Activated naive CD4-positive, alpha-beta T cell treated with anti-CD3 and anti-CD28 coated beads, Interleukin-2, amount 50 U/mL, for 24 hours (primary cell): ENCODE results near the gene DVL1.
A peak's percentile ranks its signal among the peaks of the same experiment; 100 is the strongest.
"Not testable (repeated sequence)": the region's sequence is repeated elsewhere in the genome, so short reads cannot be mapped to it uniquely, and the experiment has no call there.

Experiments
- H3K27ac Mint-ChIP-seq: one replicate; pipeline ENCODE4 v1.8.0; 2021; ENCODE audit warnings: mild to moderate bottlenecking, mixed read lengths
- H3K27me3 Mint-ChIP-seq: one replicate; pipeline ENCODE4 v1.8.0; 2021; ENCODE audit warnings: mixed read lengths
- H3K36me3 Mint-ChIP-seq: one replicate; pipeline ENCODE4 v1.8.0; 2021; ENCODE audit warnings: mixed read lengths
- H3K4me1 Mint-ChIP-seq: one replicate; pipeline ENCODE4 v1.8.0; 2021; ENCODE audit warnings: mixed read lengths
- H3K4me3 Mint-ChIP-seq: one replicate; pipeline ENCODE4 v1.8.0; 2021; ENCODE audit warnings: mild to moderate bottlenecking, mixed read lengths
- H3K9me3 Mint-ChIP-seq: one replicate; pipeline ENCODE4 v1.8.0; 2021; ENCODE audit warnings: mixed read lengths

The DVL1 gene

DNA sequence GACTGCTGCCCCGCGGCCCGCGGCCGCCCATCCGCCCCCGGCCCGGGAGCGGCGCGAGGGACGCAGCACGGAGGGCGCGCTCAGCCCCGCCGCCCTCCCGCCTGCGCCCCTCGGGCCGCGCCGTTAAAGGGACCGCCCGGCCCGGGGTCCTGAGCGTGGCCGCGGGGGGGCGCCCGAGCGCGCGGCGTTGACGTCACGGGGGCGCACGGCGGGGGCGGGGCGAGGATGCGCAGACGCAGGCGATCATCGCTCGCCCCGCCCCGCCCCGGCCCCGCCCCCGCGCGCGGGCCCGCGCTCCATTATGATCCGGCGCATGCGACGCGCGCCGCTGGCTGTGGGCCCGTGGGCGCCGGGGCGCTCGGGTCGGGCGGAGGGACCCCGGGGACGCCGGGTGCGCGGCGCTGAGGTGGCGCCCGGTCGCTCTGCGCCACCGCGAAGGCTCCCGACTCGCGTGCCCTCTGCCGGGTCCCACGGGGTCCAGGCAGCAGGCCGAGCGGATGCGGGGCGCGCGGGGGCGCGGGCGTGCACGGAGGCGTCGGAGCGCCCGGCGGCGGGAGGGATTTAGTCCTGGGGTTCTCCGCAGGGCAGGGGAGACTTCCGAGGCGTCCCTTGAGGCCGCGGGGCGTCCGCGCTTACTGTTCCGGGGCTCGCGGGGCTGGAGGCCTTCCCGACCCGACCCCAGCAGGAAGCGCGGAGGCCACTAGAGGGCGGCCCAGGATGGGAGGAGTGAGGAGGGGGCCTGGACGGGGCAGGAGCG lies at the start of gene DVL1:
DVL1 (minus strand) TSS at position 163 of the 757 bp plus-strand sequence. CDS start 353 bp downstream, outside the sequence.
- Mint-ChIP-seq H3K4me1 (peaks cover 29% of the 10 kb centered on the region), H3K36me3 (no peaks in the 10 kb centered on the region), H3K9me3 (no peaks in the 10 kb centered on the region), H3K27ac (peak within 1 kb of the TSS; percentile 70), H3K4me3 (peak within 1 kb of the TSS; percentile 78), H3K27me3 (peaks cover 3% of the 10 kb centered on the region)

DNA sequence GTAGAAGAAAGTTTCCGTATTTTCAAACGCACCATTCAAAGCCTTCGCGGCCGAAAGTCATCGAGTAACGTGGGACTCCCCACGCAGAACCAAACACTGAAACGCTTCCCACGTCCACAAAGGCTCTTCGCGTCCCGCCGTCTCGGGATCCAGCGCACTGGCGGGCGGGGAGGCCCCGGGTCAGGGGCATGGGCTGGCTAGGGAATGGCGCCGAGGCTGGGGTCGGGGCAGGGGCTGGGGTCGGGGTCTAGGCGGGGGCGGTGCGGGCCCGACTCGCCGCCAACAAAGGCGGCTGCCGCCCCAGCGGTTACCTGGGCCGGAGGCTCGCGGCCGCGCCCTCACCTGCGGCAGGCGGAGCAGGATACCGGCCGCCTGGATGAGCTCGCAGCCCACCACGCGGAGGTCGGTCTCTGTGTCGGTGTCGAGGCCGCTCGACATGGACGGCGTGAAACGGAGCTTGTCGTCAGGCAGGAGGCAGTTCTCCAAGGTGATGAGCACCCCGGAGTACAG lies 49.5 kb upstream of the DVL1 start:
- Mint-ChIP-seq H3K27me3 (no peaks in the 10 kb centered on the region), H3K4me3 (peak overlapping the region; percentile 97), H3K36me3 (peaks cover 18% of the 10 kb centered on the region), H3K4me1 (peaks cover 43% of the 10 kb centered on the region), H3K9me3 (no peaks in the 10 kb centered on the region), H3K27ac (peak overlapping the region; percentile 85)

DNA sequence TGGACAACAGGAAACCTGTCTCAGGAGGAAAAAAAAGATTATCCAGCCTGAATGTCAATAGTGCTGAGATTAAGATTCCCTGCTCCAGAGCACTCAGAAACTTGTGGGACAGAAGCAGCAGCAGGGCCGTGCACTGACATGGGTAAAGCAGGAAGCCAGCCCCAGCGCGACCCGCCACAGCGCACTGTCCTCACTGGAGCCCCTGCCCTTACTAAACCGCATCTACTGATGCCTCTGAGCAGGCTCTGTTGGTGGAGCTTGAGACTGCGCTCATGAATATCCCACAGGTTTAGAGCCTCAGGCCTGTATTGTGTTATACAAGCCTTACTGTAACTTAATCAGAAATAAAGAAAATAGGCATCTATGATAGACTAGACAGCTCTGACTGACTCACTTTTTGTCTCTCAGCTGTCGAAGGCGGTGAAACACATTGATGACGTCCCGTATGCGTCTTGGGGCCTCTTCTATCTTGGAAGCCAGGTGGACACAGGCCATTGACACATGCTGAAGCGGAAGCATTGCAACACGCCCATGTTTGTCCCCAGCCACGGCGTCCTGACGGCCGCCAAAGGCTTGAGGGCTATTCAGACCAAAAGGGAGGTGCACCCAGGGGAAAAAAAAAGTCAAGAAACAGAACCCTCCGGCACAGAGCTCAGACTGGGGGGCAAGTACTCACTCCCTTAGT lies 48.8 kb upstream of the DVL1 start:
- H3K4me1 Mint-ChIP-seq: peaks cover 38% of the 10 kb centered on the region
- peak overlapping the region; percentile 85 for H3K27ac Mint-ChIP-seq
- no peaks in the 10 kb centered on the region for H3K27me3 Mint-ChIP-seq
- H3K9me3 Mint-ChIP-seq: no peaks in the 10 kb centered on the region
- peaks cover 18% of the 10 kb centered on the region for H3K36me3 Mint-ChIP-seq
- H3K4me3 Mint-ChIP-seq: peak overlapping the region; percentile 97

DNA sequence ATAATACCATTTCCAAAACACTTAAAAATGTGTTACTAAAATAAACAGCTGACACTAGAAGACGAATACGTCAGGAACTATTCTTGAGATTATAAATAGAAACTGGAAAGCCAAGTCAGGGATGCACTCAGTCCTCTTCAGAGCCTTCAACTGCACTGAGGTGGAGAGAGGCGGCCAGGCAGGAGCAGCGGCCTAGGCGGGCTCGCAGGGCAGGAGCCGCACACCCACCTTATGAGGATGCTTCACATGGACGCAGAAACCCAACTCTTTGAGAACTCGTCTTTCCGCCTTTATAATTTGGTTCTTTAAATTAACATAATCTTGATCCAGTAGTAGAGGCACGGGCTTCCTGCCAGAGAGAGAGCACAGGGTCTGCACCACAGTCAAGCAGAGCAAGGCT lies 45.9 kb upstream of the DVL1 start:
- peak overlapping the region; percentile 52 for H3K27ac Mint-ChIP-seq
- no peaks in the 10 kb centered on the region for H3K9me3 Mint-ChIP-seq
- H3K4me1 Mint-ChIP-seq: peaks cover 25% of the 10 kb centered on the region
- peaks cover 18% of the 10 kb centered on the region for H3K36me3 Mint-ChIP-seq
- no peaks in the 10 kb centered on the region for H3K27me3 Mint-ChIP-seq
- H3K4me3 Mint-ChIP-seq: peak overlapping the region; percentile 36

DNA sequence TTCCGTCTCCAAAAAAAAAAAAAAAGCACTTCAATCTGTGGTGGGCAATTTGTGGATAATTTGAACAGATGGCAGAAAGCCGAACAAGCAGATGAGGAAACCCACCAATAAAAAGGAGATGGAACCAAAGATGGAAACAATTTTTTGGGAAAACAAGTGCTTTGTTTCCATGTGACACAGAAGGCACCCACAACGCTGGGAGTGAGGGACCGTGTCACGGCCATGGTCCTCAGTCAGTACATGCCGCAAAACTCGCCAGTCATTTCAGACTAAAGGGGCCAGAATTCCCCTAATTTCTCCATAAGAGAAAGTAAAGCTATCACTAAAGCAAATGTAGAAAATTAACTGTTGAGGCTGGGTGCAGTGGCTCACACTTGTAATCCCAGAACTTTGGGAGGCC lies 44.9 kb upstream of the DVL1 start:
- H3K36me3 Mint-ChIP-seq: peaks cover 16% of the 10 kb centered on the region
- no peak overlapping the region for H3K4me3 Mint-ChIP-seq
- no peaks in the 10 kb centered on the region for H3K27me3 Mint-ChIP-seq
- no peaks in the 10 kb centered on the region for H3K9me3 Mint-ChIP-seq
- peaks cover 25% of the 10 kb centered on the region for H3K4me1 Mint-ChIP-seq
- H3K27ac Mint-ChIP-seq: no peak overlapping the region

DNA sequence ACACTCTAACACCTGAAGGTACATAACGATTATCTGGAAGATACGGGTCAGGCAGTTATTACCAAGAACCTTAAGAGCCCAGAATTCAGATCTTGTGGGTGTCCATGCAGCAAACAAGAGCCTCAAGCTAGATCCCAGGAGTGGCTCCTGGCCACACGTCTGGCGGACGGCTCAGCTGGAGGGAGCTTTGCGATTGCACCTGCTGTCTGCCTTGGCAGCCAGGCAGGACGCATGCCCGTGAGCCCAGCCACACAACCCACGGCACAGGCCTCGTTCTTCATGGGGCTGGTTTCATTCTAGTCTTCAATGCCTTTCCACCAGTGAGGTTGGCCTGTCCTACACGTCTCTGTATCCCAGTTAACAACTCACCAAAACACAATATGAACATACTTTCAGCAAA lies 44.2 kb upstream of the DVL1 start:
- H3K9me3 Mint-ChIP-seq: no peaks in the 10 kb centered on the region
- peak overlapping the region; percentile 31 for H3K27ac Mint-ChIP-seq
- peaks cover 16% of the 10 kb centered on the region for H3K36me3 Mint-ChIP-seq
- no peak overlapping the region for H3K4me3 Mint-ChIP-seq
- no peaks in the 10 kb centered on the region for H3K27me3 Mint-ChIP-seq
- peaks cover 25% of the 10 kb centered on the region for H3K4me1 Mint-ChIP-seq

DNA sequence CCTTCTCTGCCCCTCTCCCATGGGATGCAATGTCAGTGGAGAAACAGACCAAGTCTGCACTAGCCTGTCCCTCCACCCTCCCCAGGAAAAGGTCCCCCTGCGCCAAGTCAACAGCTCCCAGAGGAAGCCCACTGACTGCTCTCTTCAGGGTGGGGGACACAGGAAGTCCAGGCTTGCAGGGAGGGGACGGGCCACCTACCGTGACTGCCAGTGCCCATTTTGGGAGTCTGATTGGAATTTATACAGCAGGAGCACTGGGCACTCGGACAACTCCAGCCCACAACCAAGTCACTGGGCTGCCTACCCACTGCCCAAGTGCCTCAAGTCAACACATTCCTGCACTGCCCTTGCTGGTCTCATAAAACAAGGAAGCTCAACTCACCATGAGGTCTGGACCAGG lies 43.8 kb upstream of the DVL1 start:
- Mint-ChIP-seq H3K27ac (no peak overlapping the region), H3K4me1 (peaks cover 22% of the 10 kb centered on the region), H3K4me3 (no peak overlapping the region), H3K36me3 (peaks cover 14% of the 10 kb centered on the region), H3K27me3 (no peaks in the 10 kb centered on the region), H3K9me3 (no peaks in the 10 kb centered on the region)

DNA sequence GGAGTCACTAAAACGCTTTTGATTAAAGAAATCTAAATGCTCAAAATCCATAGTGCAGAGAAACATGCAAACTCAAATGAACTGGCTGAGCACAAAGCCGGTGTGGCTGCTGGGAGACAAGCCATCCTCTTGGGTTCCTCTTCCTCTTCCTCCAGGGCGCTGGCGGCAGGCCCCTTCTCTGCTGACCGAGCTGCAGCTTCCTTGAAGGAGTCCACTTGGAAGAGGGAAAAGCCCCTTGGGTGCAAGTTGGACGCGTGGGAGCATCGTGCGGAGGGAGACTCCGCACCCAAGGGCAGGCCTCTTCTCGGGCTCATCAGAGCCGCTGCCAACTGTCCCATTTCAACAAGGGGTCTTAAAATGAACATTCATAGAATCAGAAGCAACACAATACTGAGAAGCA lies 42.0 kb upstream of the DVL1 start:
- Mint-ChIP-seq H3K27me3 (no peaks in the 10 kb centered on the region), H3K9me3 (no peaks in the 10 kb centered on the region), H3K4me1 (peaks cover 19% of the 10 kb centered on the region), H3K36me3 (peaks cover 16% of the 10 kb centered on the region), H3K27ac (peak overlapping the region; percentile 41), H3K4me3 (no peak overlapping the region)

DNA sequence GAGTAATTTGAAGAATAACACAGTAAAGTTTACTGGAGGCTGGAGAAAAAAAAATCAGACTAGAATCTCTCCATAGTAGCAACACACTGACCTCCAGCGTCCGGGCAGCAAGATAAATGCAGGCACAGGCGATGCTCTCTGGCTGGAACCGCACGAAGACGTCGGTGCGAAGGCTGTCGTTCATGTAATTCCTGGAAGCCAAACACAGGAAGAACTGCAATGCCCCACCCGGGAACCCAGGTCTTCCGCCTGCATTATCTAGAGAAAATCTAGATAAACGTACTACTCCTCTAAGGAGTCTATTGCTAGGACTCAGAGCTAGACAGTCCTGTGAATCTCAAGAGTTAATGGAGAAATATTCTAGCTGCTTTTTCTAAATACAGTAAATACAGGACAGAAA lies 41.5 kb upstream of the DVL1 start:
- H3K27ac Mint-ChIP-seq: no peak overlapping the region
- no peak overlapping the region for H3K4me3 Mint-ChIP-seq
- no peaks in the 10 kb centered on the region for H3K27me3 Mint-ChIP-seq
- no peaks in the 10 kb centered on the region for H3K9me3 Mint-ChIP-seq
- H3K36me3 Mint-ChIP-seq: peaks cover 15% of the 10 kb centered on the region
- peaks cover 17% of the 10 kb centered on the region for H3K4me1 Mint-ChIP-seq

DNA sequence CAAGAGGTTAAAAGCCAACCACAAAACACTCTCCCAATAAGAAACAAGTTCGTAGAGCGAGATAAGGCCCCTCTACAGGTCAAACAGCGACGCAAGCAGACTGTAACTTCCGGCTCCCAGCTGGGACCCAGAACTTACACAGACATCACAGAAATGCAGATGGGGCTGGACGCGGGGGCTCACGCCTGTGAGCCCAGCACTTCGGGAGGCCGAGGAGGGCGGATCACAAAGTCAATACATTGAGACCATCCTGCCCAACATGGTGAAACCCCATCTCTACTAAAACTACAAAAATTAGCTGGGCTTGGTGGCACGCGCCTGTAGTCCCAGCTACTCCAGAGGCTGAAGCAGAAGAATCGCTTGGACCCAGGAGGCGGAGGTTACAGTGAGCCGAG lies 38.9 kb upstream of the DVL1 start:
- Mint-ChIP-seq H3K9me3 (no peaks in the 10 kb centered on the region), H3K4me3 (no peak overlapping the region), H3K4me1 (peaks cover 7% of the 10 kb centered on the region), H3K36me3 (peaks cover 9% of the 10 kb centered on the region), H3K27ac (no peak overlapping the region), H3K27me3 (no peaks in the 10 kb centered on the region)

DNA sequence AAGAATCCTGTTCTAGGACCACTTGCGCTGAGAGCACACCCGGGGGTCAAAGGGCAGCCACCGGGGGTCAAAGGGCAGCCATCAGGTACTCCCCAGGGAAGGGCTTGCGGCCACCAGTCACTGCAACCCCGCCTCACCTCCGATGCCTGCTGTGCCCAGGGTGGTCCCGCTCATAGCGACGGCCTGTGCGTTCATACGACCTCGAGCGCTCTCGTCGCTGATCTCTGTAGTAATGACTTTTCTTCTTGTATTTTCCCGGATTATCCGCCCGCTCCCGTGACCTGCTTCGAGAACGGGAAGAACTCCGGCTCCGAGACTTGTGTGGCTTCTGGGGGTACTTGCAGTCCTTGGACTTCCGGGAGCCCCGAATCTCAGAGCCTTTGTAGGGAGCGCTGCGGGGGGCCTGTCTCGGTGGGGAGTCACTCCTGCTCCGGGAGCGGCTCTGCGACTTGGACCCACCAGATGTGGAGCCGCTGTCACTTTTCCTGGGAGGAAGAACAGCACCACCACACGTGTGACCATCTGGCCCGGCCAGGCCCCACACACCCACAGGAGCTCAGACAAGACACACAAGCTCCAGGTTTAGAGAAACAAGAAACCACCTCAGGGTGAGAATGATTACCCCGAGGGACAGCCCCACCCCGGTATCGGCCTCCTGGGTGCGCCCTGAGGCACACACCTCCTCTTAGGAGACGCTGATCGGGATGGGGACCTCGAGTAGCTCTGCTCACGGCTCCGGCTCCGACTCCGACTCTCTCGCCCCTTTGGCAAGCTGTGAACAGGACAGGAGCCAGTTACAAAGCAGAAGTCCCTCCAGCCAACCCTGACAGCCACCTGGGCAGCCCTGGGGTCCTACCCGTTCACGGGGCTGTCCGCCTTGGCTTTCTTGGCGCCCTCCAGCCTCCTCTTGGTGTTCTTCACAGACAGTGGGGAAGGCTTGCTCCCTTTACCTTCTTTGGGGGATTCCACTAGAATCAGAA lies 38.2 kb upstream of the DVL1 start:
- H3K36me3 Mint-ChIP-seq: peaks cover 9% of the 10 kb centered on the region
- peaks cover 4% of the 10 kb centered on the region for H3K4me1 Mint-ChIP-seq
- H3K9me3 Mint-ChIP-seq: no peaks in the 10 kb centered on the region
- H3K27me3 Mint-ChIP-seq: no peaks in the 10 kb centered on the region
- H3K27ac Mint-ChIP-seq: no peak overlapping the region
- H3K4me3 Mint-ChIP-seq: no peak overlapping the region

DNA sequence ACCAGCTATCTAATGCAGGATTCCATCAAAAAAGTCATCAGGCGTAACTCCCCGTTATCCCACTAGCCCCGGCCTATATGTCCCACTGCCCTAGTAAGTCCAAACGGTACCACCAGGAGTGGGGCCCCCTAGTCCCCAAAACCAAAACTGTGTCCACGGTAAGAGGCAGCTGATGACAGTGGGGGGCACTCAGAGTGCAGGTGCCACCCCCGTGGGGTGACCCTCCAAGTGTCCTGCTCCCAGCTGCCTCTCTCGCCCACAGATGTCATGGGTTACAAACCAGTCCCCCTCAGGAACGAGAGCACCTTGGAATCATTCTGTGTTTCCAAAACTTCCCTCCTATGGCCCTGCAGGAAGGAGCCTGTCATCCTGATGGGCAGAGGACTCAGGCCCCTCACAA lies 36.7 kb upstream of the DVL1 start:
- H3K27me3 Mint-ChIP-seq: no peaks in the 10 kb centered on the region
- H3K36me3 Mint-ChIP-seq: peaks cover 2% of the 10 kb centered on the region
- no peak overlapping the region for H3K27ac Mint-ChIP-seq
- H3K9me3 Mint-ChIP-seq: no peaks in the 10 kb centered on the region
- no peaks in the 10 kb centered on the region for H3K4me1 Mint-ChIP-seq
- H3K4me3 Mint-ChIP-seq: no peak overlapping the region

DNA sequence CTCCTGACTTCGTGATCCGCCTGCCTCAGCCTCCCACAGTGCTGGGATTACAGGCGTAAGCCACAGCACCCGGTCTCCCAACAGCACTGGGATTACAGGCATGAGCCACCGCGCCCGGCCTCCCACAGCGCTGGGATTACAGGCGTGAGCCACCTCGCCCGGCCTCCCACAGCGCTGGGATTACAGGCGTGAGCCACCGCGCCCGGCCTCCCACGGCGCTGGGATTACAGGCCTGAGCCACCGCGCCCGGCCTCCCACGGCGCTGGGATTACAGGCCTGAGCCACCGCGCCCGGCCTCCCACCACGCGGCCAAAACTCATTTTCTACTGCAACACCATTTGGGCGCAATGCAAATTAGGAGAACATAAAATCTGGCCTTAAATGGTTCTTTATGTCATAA lies 36.1 kb upstream of the DVL1 start:
- H3K36me3 Mint-ChIP-seq, H3K27me3 Mint-ChIP-seq, H3K9me3 Mint-ChIP-seq, H3K27ac Mint-ChIP-seq, H3K4me1 Mint-ChIP-seq, H3K4me3 Mint-ChIP-seq: not testable (repeated sequence)

DNA sequence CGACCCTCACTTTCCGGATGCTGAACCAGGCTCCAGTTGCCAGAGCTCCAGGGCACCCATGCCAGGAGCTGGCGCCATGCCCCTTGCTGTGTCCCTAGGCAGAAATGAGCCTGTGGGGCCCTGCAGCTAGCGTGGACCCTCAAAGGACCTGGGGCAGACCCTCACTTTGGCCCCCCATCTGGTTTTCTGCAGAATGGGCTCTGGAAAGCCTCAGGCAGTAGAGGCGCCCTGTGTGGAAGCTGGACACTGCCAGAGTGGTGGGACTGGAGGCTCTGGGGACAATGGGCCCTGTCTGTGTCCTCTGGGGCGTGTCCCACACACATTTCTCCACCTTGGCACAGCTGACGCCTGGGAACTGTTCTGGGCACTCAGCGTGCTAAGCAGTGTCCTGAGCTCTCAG lies 32.1 kb upstream of the DVL1 start:
- H3K4me3 Mint-ChIP-seq: no peak overlapping the region
- H3K36me3 Mint-ChIP-seq: no peaks in the 10 kb centered on the region
- H3K4me1 Mint-ChIP-seq: no peaks in the 10 kb centered on the region
- H3K27ac Mint-ChIP-seq: no peak overlapping the region
- no peaks in the 10 kb centered on the region for H3K27me3 Mint-ChIP-seq
- H3K9me3 Mint-ChIP-seq: no peaks in the 10 kb centered on the region

DNA sequence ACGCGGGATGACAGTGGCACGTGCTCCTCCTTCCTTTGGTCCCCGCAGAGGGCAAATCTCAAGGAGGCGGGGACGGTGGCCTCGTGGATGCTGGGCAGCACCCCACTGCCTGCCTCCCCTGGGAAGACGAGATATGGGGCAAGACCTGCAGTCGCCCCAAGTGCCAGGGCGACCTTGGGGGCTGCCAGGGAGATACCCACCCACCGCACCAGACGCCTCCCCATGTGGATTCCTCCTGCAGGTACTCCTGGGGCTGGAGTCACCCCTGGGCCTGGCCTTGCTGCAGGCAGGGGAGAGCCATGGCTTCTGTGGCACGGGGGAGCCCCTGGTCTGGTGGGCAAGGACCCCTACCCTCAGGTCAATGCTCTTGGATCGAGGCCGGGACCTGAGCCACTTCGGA lies 31.6 kb upstream of the DVL1 start:
- Mint-ChIP-seq H3K27me3 (no peaks in the 10 kb centered on the region), H3K36me3 (no peaks in the 10 kb centered on the region), H3K27ac (no peak overlapping the region), H3K9me3 (no peaks in the 10 kb centered on the region), H3K4me3 (no peak overlapping the region), H3K4me1 (no peaks in the 10 kb centered on the region)
